H1 (cell line): ENCODE measurements around the gene GPC6. TPM values are rescaled to one million over a fixed set of nuclear protein-coding genes. Genes with fewer than 3 reads are reported as not detected.

Experiments
- CBX5 ChIP-seq: fragments of 300-800, 300-1000 bp; sonication (generic); IDR thresholded peaks from 2 replicates; pipeline ENCODE4 v1.7.1; 2016; ENCODE audit warnings: antibody characterized with exemption, low read length, low read depth
- EGR1 ChIP-seq: IDR thresholded peaks from 2 replicates; pipeline ENCODE4 v1.6.1; 2011; ENCODE audit warnings: low read depth, low read length, borderline replicate concordance
- MAFK ChIP-seq: IDR thresholded peaks from 2 replicates; pipeline ENCODE4 v1.6.1; 2012; ENCODE audit warnings: low read depth, mild to moderate bottlenecking, improper control_type of control experiment, low read length
- RXRA ChIP-seq: IDR thresholded peaks from 2 replicates; pipeline ENCODE4 v1.6.1; 2011; ENCODE audit warnings: low read depth, mild to moderate bottlenecking, low read length, moderate library complexity; ENCODE audit not compliant: insufficient read depth
- SIN3A ChIP-seq, 2 experiments: IDR thresholded peaks in 1 of 2; conservative IDR thresholded peaks in 1 of 2; 2 replicates each; pipeline ENCODE4 v1.6.1; 2011 to 2012; ENCODE audit warnings: low read length in 2 of 2, improper control_type of control experiment in 1 of 2, low read depth in 1 of 2, mild to moderate bottlenecking in 1 of 2
- SUZ12 ChIP-seq: fragments of 200-600 bp; sonication (generic); IDR thresholded peaks from 2 replicates; pipeline ENCODE4 v1.6.1; 2012; ENCODE audit warnings: mild to moderate bottlenecking, inconsistent platforms, low read length, moderate library complexity, mixed read lengths
- TBP ChIP-seq: IDR thresholded peaks from 2 replicates; pipeline ENCODE4 v1.6.1; 2011; ENCODE audit warnings: low read depth, low read length, improper control_type of control experiment
- YY1 ChIP-seq: IDR thresholded peaks from 2 replicates; pipeline ENCODE4 v1.6.1; 2011; ENCODE audit warnings: low read depth, mild to moderate bottlenecking, low read length
- polyA plus RNA-seq, 7 experiments: library from polyadenylated mRNA; depleted of rRNA in 3 of 7; stranded (reverse) in 5 of 7; unstranded in 2 of 7; fragments of >200 nt in 5 of 7; fragments of 200-250 nt in 2 of 7; gene quantifications; 1 replicate in 5 of 7; 2 replicates in 1 of 7; 4 replicates in 1 of 7; pipeline versions ENCODE4 v1.2.1 to v1.2.3, GENCODE V29; 2011 to 2013; ENCODE audit warnings: missing spikeins in 2 of 7, mixed read lengths in 2 of 7
- total RNA-seq: library from RNA; stranded (reverse); fragmentation: NEBNext Ultra II Directional; extraction: Animal tissue kit (Norgen Biotek cat#: 25700); gene quantifications from 2 replicates; pipeline ENCODE4 v1.2.1, GENCODE V29; 2021
- TF ChIP-seq, protein P1 (sequence below): fragments of 300-600 bp; sonication (generic); IDR thresholded peaks from 2 replicates; pipeline ENCODE4 v1.7.1; 2012; ENCODE audit warnings: low read length, moderate library complexity, mild to moderate bottlenecking, inconsistent platforms; ENCODE audit not compliant: insufficient replicate concordance

Gene GPC6
- total and polyA plus RNA-seq, 2 of the 8 experiments (the other 6 are each of a cell fraction or from before 2014, with no cell fraction given): 5.4 to 12.0 TPM

DNA sequence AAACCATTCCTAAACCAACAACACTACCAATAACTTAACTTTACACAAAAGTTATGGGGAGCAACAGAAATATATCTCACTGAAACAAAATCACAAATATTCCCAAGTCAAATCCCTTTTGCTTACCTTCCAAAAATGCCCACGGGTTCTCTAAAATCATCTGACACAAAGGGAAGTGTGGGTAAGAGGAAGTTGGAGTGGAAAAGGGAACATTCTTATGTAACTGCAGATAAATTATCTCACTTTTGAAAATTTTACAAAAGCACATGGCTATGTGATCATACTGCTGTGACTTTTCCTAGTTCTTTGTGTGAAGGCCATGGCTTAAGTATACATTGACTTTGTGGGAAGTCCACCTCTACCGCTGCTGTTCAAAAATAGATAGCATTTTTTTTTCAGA is 350.5 kb downstream of the GPC6 start (continued):
- TF ChIP-seq, protein P1, sequence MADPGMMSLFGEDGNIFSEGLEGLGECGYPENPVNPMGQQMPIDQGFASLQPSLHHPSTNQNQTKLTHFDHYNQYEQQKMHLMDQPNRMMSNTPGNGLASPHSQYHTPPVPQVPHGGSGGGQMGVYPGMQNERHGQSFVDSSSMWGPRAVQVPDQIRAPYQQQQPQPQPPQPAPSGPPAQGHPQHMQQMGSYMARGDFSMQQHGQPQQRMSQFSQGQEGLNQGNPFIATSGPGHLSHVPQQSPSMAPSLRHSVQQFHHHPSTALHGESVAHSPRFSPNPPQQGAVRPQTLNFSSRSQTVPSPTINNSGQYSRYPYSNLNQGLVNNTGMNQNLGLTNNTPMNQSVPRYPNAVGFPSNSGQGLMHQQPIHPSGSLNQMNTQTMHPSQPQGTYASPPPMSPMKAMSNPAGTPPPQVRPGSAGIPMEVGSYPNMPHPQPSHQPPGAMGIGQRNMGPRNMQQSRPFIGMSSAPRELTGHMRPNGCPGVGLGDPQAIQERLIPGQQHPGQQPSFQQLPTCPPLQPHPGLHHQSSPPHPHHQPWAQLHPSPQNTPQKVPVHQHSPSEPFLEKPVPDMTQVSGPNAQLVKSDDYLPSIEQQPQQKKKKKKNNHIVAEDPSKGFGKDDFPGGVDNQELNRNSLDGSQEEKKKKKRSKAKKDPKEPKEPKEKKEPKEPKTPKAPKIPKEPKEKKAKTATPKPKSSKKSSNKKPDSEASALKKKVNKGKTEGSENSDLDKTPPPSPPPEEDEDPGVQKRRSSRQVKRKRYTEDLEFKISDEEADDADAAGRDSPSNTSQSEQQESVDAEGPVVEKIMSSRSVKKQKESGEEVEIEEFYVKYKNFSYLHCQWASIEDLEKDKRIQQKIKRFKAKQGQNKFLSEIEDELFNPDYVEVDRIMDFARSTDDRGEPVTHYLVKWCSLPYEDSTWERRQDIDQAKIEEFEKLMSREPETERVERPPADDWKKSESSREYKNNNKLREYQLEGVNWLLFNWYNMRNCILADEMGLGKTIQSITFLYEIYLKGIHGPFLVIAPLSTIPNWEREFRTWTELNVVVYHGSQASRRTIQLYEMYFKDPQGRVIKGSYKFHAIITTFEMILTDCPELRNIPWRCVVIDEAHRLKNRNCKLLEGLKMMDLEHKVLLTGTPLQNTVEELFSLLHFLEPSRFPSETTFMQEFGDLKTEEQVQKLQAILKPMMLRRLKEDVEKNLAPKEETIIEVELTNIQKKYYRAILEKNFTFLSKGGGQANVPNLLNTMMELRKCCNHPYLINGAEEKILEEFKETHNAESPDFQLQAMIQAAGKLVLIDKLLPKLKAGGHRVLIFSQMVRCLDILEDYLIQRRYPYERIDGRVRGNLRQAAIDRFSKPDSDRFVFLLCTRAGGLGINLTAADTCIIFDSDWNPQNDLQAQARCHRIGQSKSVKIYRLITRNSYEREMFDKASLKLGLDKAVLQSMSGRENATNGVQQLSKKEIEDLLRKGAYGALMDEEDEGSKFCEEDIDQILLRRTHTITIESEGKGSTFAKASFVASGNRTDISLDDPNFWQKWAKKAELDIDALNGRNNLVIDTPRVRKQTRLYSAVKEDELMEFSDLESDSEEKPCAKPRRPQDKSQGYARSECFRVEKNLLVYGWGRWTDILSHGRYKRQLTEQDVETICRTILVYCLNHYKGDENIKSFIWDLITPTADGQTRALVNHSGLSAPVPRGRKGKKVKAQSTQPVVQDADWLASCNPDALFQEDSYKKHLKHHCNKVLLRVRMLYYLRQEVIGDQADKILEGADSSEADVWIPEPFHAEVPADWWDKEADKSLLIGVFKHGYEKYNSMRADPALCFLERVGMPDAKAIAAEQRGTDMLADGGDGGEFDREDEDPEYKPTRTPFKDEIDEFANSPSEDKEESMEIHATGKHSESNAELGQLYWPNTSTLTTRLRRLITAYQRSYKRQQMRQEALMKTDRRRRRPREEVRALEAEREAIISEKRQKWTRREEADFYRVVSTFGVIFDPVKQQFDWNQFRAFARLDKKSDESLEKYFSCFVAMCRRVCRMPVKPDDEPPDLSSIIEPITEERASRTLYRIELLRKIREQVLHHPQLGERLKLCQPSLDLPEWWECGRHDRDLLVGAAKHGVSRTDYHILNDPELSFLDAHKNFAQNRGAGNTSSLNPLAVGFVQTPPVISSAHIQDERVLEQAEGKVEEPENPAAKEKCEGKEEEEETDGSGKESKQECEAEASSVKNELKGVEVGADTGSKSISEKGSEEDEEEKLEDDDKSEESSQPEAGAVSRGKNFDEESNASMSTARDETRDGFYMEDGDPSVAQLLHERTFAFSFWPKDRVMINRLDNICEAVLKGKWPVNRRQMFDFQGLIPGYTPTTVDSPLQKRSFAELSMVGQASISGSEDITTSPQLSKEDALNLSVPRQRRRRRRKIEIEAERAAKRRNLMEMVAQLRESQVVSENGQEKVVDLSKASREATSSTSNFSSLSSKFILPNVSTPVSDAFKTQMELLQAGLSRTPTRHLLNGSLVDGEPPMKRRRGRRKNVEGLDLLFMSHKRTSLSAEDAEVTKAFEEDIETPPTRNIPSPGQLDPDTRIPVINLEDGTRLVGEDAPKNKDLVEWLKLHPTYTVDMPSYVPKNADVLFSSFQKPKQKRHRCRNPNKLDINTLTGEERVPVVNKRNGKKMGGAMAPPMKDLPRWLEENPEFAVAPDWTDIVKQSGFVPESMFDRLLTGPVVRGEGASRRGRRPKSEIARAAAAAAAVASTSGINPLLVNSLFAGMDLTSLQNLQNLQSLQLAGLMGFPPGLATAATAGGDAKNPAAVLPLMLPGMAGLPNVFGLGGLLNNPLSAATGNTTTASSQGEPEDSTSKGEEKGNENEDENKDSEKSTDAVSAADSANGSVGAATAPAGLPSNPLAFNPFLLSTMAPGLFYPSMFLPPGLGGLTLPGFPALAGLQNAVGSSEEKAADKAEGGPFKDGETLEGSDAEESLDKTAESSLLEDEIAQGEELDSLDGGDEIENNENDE: no peak
- TF ChIP-seq TBP (no peak), SUZ12 (no peak), YY1 (no peak), SIN3A (conservative IDR thresholded peaks at IDR 0.05 in 1 of 2, IDR thresholded peaks at IDR 0.05 in 1 of 2; ENCODE audit: low read depth in 1 of 2, low read length in 2 of 2) (no peak), EGR1 (no peak), CBX5 (no peak), RXRA (no peak), MAFK (no peak)
